GM23338 (cell line): Measurements from ENCODE around the gene MAGI1. TPM values are rescaled to one million over a fixed set of nuclear protein-coding genes. Genes with fewer than 3 reads are reported as not detected.

ENCODE experiments used
- ATAC-seq: fragments of 200-7000 bp; cut with Tn5 transposase; 3 replicates; pipeline ENCODE4 v1.9.1; 2020
- DNase-seq: peaks from one replicate; pipeline ENCODE4 v3.0.0-alpha.2; 2015; ENCODE audit warnings: low spot score
- H2AFZ ChIP-seq: fragments of 200-600 bp; sonication (generic); 2 replicates; pipeline ENCODE4 v1.8.0; 2016; ENCODE audit warnings: antibody characterized with exemption, mild to moderate bottlenecking, moderate library complexity
- H3F3A ChIP-seq: fragments of 200-600 bp; sonication (generic); replicated peaks from 2 replicates; pipeline ENCODE4 v1.8.0; 2017; ENCODE audit warnings: antibody characterized with exemption, mixed run types, low read depth
- H3K27ac ChIP-seq: fragments of 200-600 bp; sonication (generic); 2 replicates; pipeline ENCODE4 v1.6.1; 2016; ENCODE audit warnings: low read depth
- H3K27me3 ChIP-seq: fragments of 200-600 bp; sonication (generic); 2 replicates; pipeline ENCODE4 v1.8.0; 2016; ENCODE audit warnings: mild to moderate bottlenecking, mixed run types, moderate library complexity; ENCODE audit not compliant: insufficient read depth
- H3K36me3 ChIP-seq: fragments of 200-600 bp; sonication (generic); 2 replicates; pipeline ENCODE4 v1.8.0; 2016; ENCODE audit warnings: mild to moderate bottlenecking; ENCODE audit not compliant: insufficient read depth
- H3K4me1 ChIP-seq: fragments of 200-600 bp; sonication (generic); 2 replicates; pipeline ENCODE4 v1.8.0; 2016; ENCODE audit warnings: mild to moderate bottlenecking, moderate library complexity; ENCODE audit not compliant: insufficient read depth
- H3K4me2 ChIP-seq: fragments of 200-600 bp; sonication (generic); 2 replicates; pipeline ENCODE4 v1.7.1; 2017; ENCODE audit warnings: mixed run types
- H3K4me3 ChIP-seq: fragments of 200-600 bp; sonication (generic); 2 replicates; pipeline ENCODE4 v1.6.1; 2016; ENCODE audit warnings: mixed run types
- H3K79me2 ChIP-seq: fragments of 200-600 bp; sonication (generic); replicated peaks from 2 replicates; pipeline ENCODE4 v1.8.0; 2017; ENCODE audit warnings: mild to moderate bottlenecking; ENCODE audit not compliant: insufficient read depth
- H3K9me2 ChIP-seq: fragments of 200-600 bp; sonication (generic); 2 replicates; pipeline ENCODE4 v1.8.0; 2017; ENCODE audit not compliant: insufficient read depth
- H4K20me1 ChIP-seq: fragments of 200-600 bp; sonication (generic); replicated peaks from 2 replicates; pipeline ENCODE4 v1.8.0; 2017; ENCODE audit warnings: mild to moderate bottlenecking; ENCODE audit not compliant: insufficient read depth
- H3K27ac Mint-ChIP-seq: 2 replicates; pipeline ENCODE4 v1.8.0; 2020; ENCODE audit warnings: inconsistent platforms, mild to moderate bottlenecking, moderate library complexity, mixed read lengths
- H3K27me3 Mint-ChIP-seq: 3 replicates; pipeline ENCODE4 v1.8.0; 2022; ENCODE audit warnings: low read depth, mild to moderate bottlenecking, moderate library complexity, mixed read lengths, inconsistent platforms; ENCODE audit not compliant: insufficient read depth, poor library complexity
- H3K36me3 Mint-ChIP-seq: 3 replicates; pipeline ENCODE4 v1.8.0; 2021; ENCODE audit warnings: low read depth, mild to moderate bottlenecking, inconsistent platforms, moderate library complexity, mixed read lengths
- H3K4me1 Mint-ChIP-seq: 3 replicates; pipeline ENCODE4 v1.8.0; 2020; ENCODE audit warnings: mild to moderate bottlenecking, inconsistent platforms, mixed read lengths
- H3K4me3 Mint-ChIP-seq: 3 replicates; pipeline ENCODE4 v1.8.0; 2021; ENCODE audit warnings: moderate library complexity, mild to moderate bottlenecking, inconsistent platforms, mixed read lengths
- H3K9me3 Mint-ChIP-seq: 3 replicates; pipeline ENCODE4 v1.8.0; 2020; ENCODE audit warnings: moderate library complexity, mild to moderate bottlenecking, inconsistent platforms, mixed read lengths
- EZH2 ChIP-seq: fragments of 200-600 bp; sonication (generic); IDR thresholded peaks from one replicate; pipeline ENCODE4 v1.8.0; 2017; ENCODE audit warnings: antibody characterized with exemption, mild to moderate bottlenecking, low read depth; ENCODE audit not compliant: unreplicated experiment
- EZH2phosphoT487 ChIP-seq: fragments of 200-600 bp; sonication (generic); IDR thresholded peaks from one replicate; pipeline ENCODE4 v1.8.1; 2018; ENCODE audit warnings: antibody characterized with exemption; ENCODE audit not compliant: unreplicated experiment
- JUNB ChIP-seq: IDR thresholded peaks from one replicate; pipeline ENCODE4 v1.6.1; 2016; ENCODE audit warnings: antibody characterized with exemption; ENCODE audit not compliant: unreplicated experiment
- NANOG ChIP-seq: IDR thresholded peaks from 2 replicates; pipeline ENCODE4 v1.6.1; 2016; ENCODE audit warnings: antibody characterized with exemption, borderline replicate concordance
- ZNF331 ChIP-seq: fragments of 250-450 bp; sonication (Bioruptor Pico); IDR thresholded peaks from 2 replicates; pipeline ENCODE4 v1.5.0; 2020; ENCODE audit warnings: low read depth, mild to moderate bottlenecking, moderate library complexity
- polyA plus RNA-seq: library from polyadenylated mRNA; unstranded; fragments of >200 nt; fragmentation: Nextera tagmentation; extraction: Ambion mirVana; gene quantifications from 2 replicates; pipeline ENCODE4 v1.2.1, GENCODE V29; 2016
- total RNA-seq: library from RNA; depleted of rRNA; stranded (reverse); fragments of >200 nt; shearing (Covaris generic); gene quantifications from 2 replicates; pipeline ENCODE4 v1.2.3, GENCODE V29; 2014
- TF ChIP-seq, protein P1 (sequence below), 2 experiments: fragments of 200-600 bp in 1 of 2; sonication (generic) in 1 of 2; conservative IDR thresholded peaks; 2 replicates each; pipeline versions ENCODE4 v1.5.1 to v1.6.1; 2016 to 2017; ENCODE audit warnings: antibody characterized with exemption in 2 of 2, low read depth in 2 of 2, mild to moderate bottlenecking in 2 of 2, moderate library complexity in 1 of 2
- TF ChIP-seq, protein P2 (sequence below): IDR thresholded peaks from one replicate; pipeline ENCODE4 v1.6.1; 2018; ENCODE audit warnings: antibody characterized with exemption; ENCODE audit not compliant: unreplicated experiment

Gene MAGI1
- total and polyA plus RNA-seq, 2 experiments from 2014 or later, result 27.4 to 71.2 TPM

DNA sequence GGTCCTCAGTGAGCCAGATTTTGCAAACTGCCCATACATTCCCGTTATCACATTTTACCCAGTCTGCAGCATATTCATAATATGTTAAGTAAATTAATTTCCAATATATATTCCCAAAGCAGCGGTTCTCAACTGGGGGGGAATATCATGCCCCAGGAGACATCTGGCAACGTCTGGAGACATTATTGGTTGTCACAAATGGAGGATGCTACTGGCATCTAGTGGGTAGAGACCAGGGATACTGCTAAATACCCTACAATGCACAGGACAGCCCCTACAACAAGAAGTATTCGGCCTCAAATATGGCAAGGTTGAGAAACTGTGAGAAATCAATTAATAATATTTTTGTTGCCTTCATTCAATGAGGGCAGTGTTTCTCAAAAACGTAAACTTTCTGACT lies 280.3 kb downstream of the MAGI1 start:
- H3K9me3 Mint-ChIP-seq, result no peaks in the 10 kb centered on the region
- H3K36me3 Mint-ChIP-seq, result no peaks in the 10 kb centered on the region
- H3K4me2 ChIP-seq, result no peak overlapping the region
- H3K9me2 ChIP-seq, result no peaks in the 10 kb centered on the region
- H3K4me3 ChIP-seq, result no peak overlapping the region
- no peak overlapping the region for H3K27ac ChIP-seq
- no peak for ATAC-seq
- H3K4me1 ChIP-seq, result peaks cover 45% of the 10 kb centered on the region
- no peaks in the 10 kb centered on the region for H3F3A ChIP-seq
- H2AFZ ChIP-seq, result no peak overlapping the region
- H3K79me2 ChIP-seq, result peaks cover 17% of the 10 kb centered on the region
- H3K27me3 Mint-ChIP-seq, result peaks cover 4% of the 10 kb centered on the region
- H3K27ac Mint-ChIP-seq, result no peak overlapping the region; the same call in 1 of the 2 replicates
- peaks cover 47% of the 10 kb centered on the region for H3K4me1 Mint-ChIP-seq
- H3K27me3 ChIP-seq, result no peaks in the 10 kb centered on the region
- no peak overlapping the region for H3K4me3 Mint-ChIP-seq
- TF ChIP-seq EZH2phosphoT487, result no peak
- TF ChIP-seq NANOG, result no peak
- no peak for TF ChIP-seq EZH2
- no peak for TF ChIP-seq JUNB
- TF ChIP-seq ZNF331 (CRISPR knock-in tag), result no peak
- TF ChIP-seq, protein P1, sequence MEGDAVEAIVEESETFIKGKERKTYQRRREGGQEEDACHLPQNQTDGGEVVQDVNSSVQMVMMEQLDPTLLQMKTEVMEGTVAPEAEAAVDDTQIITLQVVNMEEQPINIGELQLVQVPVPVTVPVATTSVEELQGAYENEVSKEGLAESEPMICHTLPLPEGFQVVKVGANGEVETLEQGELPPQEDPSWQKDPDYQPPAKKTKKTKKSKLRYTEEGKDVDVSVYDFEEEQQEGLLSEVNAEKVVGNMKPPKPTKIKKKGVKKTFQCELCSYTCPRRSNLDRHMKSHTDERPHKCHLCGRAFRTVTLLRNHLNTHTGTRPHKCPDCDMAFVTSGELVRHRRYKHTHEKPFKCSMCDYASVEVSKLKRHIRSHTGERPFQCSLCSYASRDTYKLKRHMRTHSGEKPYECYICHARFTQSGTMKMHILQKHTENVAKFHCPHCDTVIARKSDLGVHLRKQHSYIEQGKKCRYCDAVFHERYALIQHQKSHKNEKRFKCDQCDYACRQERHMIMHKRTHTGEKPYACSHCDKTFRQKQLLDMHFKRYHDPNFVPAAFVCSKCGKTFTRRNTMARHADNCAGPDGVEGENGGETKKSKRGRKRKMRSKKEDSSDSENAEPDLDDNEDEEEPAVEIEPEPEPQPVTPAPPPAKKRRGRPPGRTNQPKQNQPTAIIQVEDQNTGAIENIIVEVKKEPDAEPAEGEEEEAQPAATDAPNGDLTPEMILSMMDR (conservative IDR thresholded peaks at IDR 0.05; ENCODE audit: low read depth in 2 of 2), result 0 out of 4 replicates have a peak, but pooled peaks of 1 of the 2 experiments have one; percentile 14
- no peaks in the 10 kb centered on the region for H3K36me3 ChIP-seq
- no peak for DNase-seq
- H4K20me1 ChIP-seq, result 0 out of 2 replicates have a peak, but pooled peaks cover 4% of the 10 kb centered on the region

DNA sequence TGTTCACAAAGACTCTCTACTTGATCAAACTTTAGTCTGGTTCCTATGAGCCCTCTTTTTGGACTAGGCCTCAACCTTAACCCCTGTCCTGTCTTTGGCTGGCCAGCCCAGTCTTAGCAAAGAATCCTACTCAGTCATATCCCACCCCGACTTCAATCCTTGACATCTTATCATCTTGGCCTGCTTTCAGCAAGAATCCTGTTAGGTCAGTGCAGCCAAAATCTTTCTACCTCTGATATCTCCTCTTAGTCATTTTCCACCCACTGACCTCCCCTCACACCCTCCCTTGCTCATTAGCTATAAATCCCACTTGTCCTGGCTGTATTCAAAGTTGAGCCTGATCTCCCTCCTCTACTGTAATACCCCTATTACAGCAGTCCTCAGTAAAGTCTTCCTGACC lies 286.1 kb downstream of the MAGI1 start:
- ATAC-seq, result no peak
- Histone ChIP-seq H3K9me2 (no peaks in the 10 kb centered on the region; the same call in 1 of the 2 replicates), H3K4me1 (peaks cover 23% of the 10 kb centered on the region), H3K27ac (no peak overlapping the region), H2AFZ (no peak overlapping the region), H3K27me3 (no peaks in the 10 kb centered on the region), H3K79me2 (peaks cover 19% of the 10 kb centered on the region), H3K4me3 (no peak overlapping the region), H3F3A (no peaks in the 10 kb centered on the region), H3K4me2 (no peak overlapping the region), H4K20me1 (peaks cover 10% of the 10 kb centered on the region), H3K36me3 (no peaks in the 10 kb centered on the region)
- TF ChIP-seq, protein P2, sequence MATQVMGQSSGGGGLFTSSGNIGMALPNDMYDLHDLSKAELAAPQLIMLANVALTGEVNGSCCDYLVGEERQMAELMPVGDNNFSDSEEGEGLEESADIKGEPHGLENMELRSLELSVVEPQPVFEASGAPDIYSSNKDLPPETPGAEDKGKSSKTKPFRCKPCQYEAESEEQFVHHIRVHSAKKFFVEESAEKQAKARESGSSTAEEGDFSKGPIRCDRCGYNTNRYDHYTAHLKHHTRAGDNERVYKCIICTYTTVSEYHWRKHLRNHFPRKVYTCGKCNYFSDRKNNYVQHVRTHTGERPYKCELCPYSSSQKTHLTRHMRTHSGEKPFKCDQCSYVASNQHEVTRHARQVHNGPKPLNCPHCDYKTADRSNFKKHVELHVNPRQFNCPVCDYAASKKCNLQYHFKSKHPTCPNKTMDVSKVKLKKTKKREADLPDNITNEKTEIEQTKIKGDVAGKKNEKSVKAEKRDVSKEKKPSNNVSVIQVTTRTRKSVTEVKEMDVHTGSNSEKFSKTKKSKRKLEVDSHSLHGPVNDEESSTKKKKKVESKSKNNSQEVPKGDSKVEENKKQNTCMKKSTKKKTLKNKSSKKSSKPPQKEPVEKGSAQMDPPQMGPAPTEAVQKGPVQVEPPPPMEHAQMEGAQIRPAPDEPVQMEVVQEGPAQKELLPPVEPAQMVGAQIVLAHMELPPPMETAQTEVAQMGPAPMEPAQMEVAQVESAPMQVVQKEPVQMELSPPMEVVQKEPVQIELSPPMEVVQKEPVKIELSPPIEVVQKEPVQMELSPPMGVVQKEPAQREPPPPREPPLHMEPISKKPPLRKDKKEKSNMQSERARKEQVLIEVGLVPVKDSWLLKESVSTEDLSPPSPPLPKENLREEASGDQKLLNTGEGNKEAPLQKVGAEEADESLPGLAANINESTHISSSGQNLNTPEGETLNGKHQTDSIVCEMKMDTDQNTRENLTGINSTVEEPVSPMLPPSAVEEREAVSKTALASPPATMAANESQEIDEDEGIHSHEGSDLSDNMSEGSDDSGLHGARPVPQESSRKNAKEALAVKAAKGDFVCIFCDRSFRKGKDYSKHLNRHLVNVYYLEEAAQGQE, result no peak
- TF ChIP-seq JUNB, result no peak
- Mint-ChIP-seq H3K36me3 (no peaks in the 10 kb centered on the region), H3K27me3 (no peaks in the 10 kb centered on the region), H3K9me3 (no peaks in the 10 kb centered on the region), H3K27ac (no peak overlapping the region), H3K4me3 (no peak overlapping the region), H3K4me1 (peaks cover 31% of the 10 kb centered on the region)
- no peak for DNase-seq
